ENCODE data around the gene ZNF575. TPM values are rescaled to one million over a fixed set of nuclear protein-coding genes. Genes with fewer than 3 reads are reported as not detected.

The ZNF575 gene
- total and polyA plus RNA-seq, 4 donors: 0.08 to 1.0 (median 0.49) TPM

DNA sequence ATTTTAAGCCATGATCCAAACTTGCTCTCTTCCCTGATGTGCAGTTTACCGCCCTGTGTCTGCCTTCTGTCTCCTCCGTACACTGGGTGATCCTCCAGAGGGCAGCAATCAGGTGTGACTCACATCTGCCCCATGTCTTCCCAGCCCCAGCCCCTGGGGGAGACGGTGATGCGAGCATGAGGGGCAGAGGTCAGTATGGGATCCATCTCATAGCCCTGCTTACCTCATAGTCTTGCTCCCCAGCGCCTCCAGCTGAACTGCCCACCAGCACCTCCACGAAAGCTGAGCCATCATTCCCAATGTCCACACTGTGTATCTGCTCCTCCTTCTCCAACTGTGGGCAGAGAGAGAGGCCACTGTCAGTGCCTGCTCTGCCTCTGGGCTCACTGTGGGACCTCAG, 27.7 kb downstream of the ZNF575 start:
- TF ChIP-seq NR2F2 (IDR thresholded peaks at IDR 0.05) (no peak), RAD21 (IDR thresholded peaks at IDR 0.05) (no peak), HNF4G (IDR thresholded peaks at IDR 0.05) (no peak)
- TF ChIP-seq, protein P1, sequence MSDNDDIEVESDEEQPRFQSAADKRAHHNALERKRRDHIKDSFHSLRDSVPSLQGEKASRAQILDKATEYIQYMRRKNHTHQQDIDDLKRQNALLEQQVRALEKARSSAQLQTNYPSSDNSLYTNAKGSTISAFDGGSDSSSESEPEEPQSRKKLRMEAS (IDR thresholded peaks at IDR 0.05): no peak
- H3K27me3 ChIP-seq (ENCODE audit: control insufficient read depth in 4 of 4, insufficient read depth in 4 of 4, low read length in 3 of 4): no peaks in the 10 kb centered on the region
- no peaks in the 10 kb centered on the region for H3K4me1 ChIP-seq (ENCODE audit: control insufficient read depth in 4 of 4, insufficient read depth in 4 of 4, low read length in 3 of 4)
- H3K36me3 ChIP-seq (ENCODE audit: control insufficient read depth in 4 of 4, insufficient read depth in 3 of 4, low read depth in 1 of 4, low read length in 3 of 4): peaks cover 0 to 7% (median 2%) of the 10 kb centered on the region in 4 donors
- no peak overlapping the region for H3K9ac ChIP-seq (ENCODE audit: low read depth in 1 of 2, low read length in 2 of 2)
- 88% methylated on average over 6 of the region's 6 CpGs for WGBS
- H3K9me3 ChIP-seq (ENCODE audit: control insufficient read depth in 4 of 4, low read length in 3 of 4): no peaks in the 10 kb centered on the region
- no peak overlapping the region for H3K4me3 ChIP-seq (ENCODE audit: low read depth in 1 of 3, low read length in 3 of 3)
- DNase-seq (ENCODE audit: low spot score): no peak
- H3K27ac ChIP-seq (ENCODE audit: low read depth in 1 of 2, low read length in 2 of 2): no peak overlapping the region

DNA sequence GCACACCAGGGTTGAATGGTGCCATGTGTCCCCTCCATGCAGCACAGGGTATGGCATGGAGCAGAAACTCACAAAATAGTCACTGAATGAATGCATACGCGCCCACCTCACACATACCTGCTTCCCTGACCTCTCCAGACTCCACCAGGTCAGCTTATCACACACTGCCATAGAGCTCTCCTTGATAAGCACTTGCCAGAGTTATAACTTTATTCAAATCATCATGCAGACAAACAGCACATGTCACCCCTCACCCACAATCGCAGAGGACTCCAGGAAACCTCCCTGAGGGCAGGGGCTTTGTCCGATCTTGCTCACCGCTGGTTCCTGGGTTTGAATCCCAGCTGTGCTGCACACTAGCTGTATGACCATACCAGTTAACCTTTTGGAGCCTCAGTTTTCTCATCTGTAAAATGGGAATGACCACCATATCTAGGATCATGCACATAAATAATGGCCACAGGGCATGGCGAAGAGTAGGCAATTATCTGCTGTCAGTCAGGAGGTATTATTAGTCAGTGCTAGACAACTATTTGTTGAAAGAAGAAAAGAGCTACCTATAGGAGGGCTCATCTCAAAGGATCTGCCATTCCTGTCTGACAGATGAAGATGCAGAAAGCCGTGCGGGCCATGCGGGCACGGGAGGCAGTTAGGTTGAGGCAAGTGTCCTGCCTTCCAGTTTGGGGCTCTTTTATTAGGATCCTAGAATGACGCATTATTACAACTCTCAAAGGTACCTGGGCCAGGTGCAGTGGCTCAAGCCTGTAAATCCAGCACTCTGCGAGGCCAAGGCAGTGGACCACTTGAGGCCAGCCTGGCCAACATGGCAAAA, 28.4 kb downstream of the ZNF575 start:
- no peaks in the 10 kb centered on the region for H3K9me3 ChIP-seq (ENCODE audit: control insufficient read depth in 4 of 4, low read length in 3 of 4)
- WGBS: 97% methylated on average over 12 of the region's 12 CpGs
- H3K36me3 ChIP-seq (ENCODE audit: control insufficient read depth in 4 of 4, insufficient read depth in 3 of 4, low read depth in 1 of 4, low read length in 3 of 4): peaks cover 0 to 7% (median 2%) of the 10 kb centered on the region in 4 donors
- no peak overlapping the region for H3K9ac ChIP-seq (ENCODE audit: low read depth in 1 of 2, low read length in 2 of 2)
- H3K4me1 ChIP-seq (ENCODE audit: control insufficient read depth in 4 of 4, insufficient read depth in 4 of 4, low read length in 3 of 4): no peaks in the 10 kb centered on the region
- TF ChIP-seq HNF4G (IDR thresholded peaks at IDR 0.05): no peak
- H3K4me3 ChIP-seq (ENCODE audit: low read depth in 1 of 3, low read length in 3 of 3): no peak overlapping the region
- no peak for DNase-seq (ENCODE audit: low spot score)
- H3K27ac ChIP-seq (ENCODE audit: low read depth in 1 of 2, low read length in 2 of 2): no peak overlapping the region
- no peaks in the 10 kb centered on the region for H3K27me3 ChIP-seq (ENCODE audit: control insufficient read depth in 4 of 4, insufficient read depth in 4 of 4, low read length in 3 of 4)

DNA sequence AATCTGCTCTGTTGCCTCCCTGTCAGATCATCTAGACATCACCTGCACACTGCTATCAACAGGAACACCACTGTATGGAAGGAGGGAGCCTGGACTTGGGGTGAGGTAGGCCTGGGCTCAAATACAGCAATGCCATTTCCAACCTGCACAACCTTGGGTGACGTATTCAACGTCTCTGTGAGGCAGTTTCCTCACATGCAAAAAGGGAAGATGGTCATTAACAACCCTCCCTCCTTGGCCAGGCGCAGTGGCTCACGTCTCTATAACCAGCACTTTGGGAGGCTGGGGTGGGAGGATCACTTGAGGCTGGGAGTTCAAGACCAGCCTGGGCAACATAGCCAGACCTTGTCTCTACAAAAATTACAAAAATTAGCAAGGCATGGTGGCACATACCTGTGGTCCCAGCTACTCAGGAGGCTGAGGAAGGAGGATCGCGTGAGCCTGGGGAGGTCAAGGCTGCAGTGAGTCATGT, 29.3 kb downstream of the ZNF575 start:
- Histone ChIP-seq H3K4me1 (ENCODE audit: control insufficient read depth in 4 of 4, insufficient read depth in 4 of 4, low read length in 3 of 4) (no peaks in the 10 kb centered on the region), H3K4me3 (ENCODE audit: low read depth in 1 of 3, low read length in 3 of 3) (no peak overlapping the region), H3K27me3 (ENCODE audit: control insufficient read depth in 4 of 4, insufficient read depth in 4 of 4, low read length in 3 of 4) (no peaks in the 10 kb centered on the region), H3K9me3 (ENCODE audit: control insufficient read depth in 4 of 4, low read length in 3 of 4) (no peaks in the 10 kb centered on the region), H3K9ac (ENCODE audit: low read depth in 1 of 2, low read length in 2 of 2) (no peak overlapping the region), H3K36me3 (ENCODE audit: control insufficient read depth in 4 of 4, insufficient read depth in 3 of 4, low read depth in 1 of 4, low read length in 3 of 4) (peaks cover 0 to 7% (median 2%) of the 10 kb centered on the region in 4 donors), H3K27ac (ENCODE audit: low read depth in 1 of 2, low read length in 2 of 2) (peak overlapping the region; percentile 19 to 50)
- TF ChIP-seq YY1 (IDR thresholded peaks at IDR 0.05) (no peak), EGR1 (IDR thresholded peaks at IDR 0.05; ENCODE audit: low read depth in 2 of 2) (no peak), SP1 (IDR thresholded peaks at IDR 0.05) (no peak), RAD21 (IDR thresholded peaks at IDR 0.05) (no peak), NR2F2 (IDR thresholded peaks at IDR 0.05) (no peak)
- TF ChIP-seq, protein P2, sequence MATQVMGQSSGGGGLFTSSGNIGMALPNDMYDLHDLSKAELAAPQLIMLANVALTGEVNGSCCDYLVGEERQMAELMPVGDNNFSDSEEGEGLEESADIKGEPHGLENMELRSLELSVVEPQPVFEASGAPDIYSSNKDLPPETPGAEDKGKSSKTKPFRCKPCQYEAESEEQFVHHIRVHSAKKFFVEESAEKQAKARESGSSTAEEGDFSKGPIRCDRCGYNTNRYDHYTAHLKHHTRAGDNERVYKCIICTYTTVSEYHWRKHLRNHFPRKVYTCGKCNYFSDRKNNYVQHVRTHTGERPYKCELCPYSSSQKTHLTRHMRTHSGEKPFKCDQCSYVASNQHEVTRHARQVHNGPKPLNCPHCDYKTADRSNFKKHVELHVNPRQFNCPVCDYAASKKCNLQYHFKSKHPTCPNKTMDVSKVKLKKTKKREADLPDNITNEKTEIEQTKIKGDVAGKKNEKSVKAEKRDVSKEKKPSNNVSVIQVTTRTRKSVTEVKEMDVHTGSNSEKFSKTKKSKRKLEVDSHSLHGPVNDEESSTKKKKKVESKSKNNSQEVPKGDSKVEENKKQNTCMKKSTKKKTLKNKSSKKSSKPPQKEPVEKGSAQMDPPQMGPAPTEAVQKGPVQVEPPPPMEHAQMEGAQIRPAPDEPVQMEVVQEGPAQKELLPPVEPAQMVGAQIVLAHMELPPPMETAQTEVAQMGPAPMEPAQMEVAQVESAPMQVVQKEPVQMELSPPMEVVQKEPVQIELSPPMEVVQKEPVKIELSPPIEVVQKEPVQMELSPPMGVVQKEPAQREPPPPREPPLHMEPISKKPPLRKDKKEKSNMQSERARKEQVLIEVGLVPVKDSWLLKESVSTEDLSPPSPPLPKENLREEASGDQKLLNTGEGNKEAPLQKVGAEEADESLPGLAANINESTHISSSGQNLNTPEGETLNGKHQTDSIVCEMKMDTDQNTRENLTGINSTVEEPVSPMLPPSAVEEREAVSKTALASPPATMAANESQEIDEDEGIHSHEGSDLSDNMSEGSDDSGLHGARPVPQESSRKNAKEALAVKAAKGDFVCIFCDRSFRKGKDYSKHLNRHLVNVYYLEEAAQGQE (IDR thresholded peaks at IDR 0.05): no peak
- TF ChIP-seq, protein P3, sequence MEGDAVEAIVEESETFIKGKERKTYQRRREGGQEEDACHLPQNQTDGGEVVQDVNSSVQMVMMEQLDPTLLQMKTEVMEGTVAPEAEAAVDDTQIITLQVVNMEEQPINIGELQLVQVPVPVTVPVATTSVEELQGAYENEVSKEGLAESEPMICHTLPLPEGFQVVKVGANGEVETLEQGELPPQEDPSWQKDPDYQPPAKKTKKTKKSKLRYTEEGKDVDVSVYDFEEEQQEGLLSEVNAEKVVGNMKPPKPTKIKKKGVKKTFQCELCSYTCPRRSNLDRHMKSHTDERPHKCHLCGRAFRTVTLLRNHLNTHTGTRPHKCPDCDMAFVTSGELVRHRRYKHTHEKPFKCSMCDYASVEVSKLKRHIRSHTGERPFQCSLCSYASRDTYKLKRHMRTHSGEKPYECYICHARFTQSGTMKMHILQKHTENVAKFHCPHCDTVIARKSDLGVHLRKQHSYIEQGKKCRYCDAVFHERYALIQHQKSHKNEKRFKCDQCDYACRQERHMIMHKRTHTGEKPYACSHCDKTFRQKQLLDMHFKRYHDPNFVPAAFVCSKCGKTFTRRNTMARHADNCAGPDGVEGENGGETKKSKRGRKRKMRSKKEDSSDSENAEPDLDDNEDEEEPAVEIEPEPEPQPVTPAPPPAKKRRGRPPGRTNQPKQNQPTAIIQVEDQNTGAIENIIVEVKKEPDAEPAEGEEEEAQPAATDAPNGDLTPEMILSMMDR (IDR thresholded peaks at IDR 0.05; ENCODE audit: low read depth, low read length, missing input control): no peak
- TF ChIP-seq, protein P4, sequence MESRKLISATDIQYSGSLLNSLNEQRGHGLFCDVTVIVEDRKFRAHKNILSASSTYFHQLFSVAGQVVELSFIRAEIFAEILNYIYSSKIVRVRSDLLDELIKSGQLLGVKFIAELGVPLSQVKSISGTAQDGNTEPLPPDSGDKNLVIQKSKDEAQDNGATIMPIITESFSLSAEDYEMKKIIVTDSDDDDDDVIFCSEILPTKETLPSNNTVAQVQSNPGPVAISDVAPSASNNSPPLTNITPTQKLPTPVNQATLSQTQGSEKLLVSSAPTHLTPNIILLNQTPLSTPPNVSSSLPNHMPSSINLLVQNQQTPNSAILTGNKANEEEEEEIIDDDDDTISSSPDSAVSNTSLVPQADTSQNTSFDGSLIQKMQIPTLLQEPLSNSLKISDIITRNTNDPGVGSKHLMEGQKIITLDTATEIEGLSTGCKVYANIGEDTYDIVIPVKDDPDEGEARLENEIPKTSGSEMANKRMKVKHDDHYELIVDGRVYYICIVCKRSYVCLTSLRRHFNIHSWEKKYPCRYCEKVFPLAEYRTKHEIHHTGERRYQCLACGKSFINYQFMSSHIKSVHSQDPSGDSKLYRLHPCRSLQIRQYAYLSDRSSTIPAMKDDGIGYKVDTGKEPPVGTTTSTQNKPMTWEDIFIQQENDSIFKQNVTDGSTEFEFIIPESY (IDR thresholded peaks at IDR 0.05): no peak
- 87% methylated on average over 6 of the region's 6 CpGs for WGBS
- no peak for DNase-seq (ENCODE audit: low spot score)
